WERI-Rb-1 (cell line): ENCODE measurements around the gene ATP12A.

Source experiments
- DNase-seq: peaks from one replicate; pipeline ENCODE4 v3.0.0-alpha.2; 2020
- H3K27ac ChIP-seq: fragments of 250-450 bp; sonication (Bioruptor Pico); 2 replicates; pipeline ENCODE4 v1.5.1; 2020; ENCODE audit warnings: mild to moderate bottlenecking, moderate library complexity
- H3K27me3 ChIP-seq: fragments of 250-450 bp; sonication (Bioruptor Pico); 2 replicates; pipeline ENCODE4 v1.5.1; 2021; ENCODE audit warnings: mild to moderate bottlenecking, low read depth, moderate library complexity; ENCODE audit not compliant: insufficient read depth, severe bottlenecking
- H3K36me3 ChIP-seq: fragments of 250-450 bp; sonication (Bioruptor Pico); 2 replicates; pipeline ENCODE4 v1.5.1; 2020; ENCODE audit warnings: mild to moderate bottlenecking, moderate library complexity
- H3K4me3 ChIP-seq: 2 replicates; pipeline ENCODE4 v1.5.1; 2011; ENCODE audit warnings: low read depth, mild to moderate bottlenecking, control low read depth, low read length
- H3K9me3 ChIP-seq: fragments of 250-450 bp; sonication (Bioruptor Pico); 2 replicates; pipeline ENCODE4 v1.5.1; 2021; ENCODE audit warnings: mild to moderate bottlenecking, moderate library complexity; ENCODE audit not compliant: severe bottlenecking
- CTCF ChIP-seq: IDR thresholded peaks from 2 replicates; pipeline ENCODE4 v1.5.1; 2011; ENCODE audit warnings: low read depth, mild to moderate bottlenecking, control low read depth, inconsistent platforms, low read length

The ATP12A gene

DNA sequence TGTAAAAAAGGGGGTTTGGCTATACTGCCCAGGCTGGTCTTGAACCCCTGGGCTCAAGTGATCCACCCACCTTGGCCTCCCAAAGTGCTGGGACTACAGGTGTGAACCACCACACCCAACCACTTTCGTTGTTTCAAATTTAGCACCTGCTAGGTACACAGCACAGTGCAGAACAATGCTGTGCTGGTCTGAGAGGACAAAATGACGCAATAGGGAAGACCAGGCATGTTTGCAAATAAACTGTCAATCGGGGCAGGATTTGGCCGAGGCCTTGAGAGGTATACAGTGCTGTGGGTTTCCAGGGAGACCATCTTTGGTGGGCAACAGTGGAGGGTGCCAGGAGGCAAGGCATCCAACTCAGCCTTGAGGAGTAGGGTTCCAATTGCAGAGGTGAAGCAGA is 37.0 kb downstream of the ATP12A start:
- H3K9me3 ChIP-seq, result no peaks in the 10 kb centered on the region
- no peak for DNase-seq
- TF ChIP-seq CTCF, result no peak
- H3K4me3 ChIP-seq, result no peak overlapping the region
- no peaks in the 10 kb centered on the region for H3K27me3 ChIP-seq
- no peak overlapping the region for H3K27ac ChIP-seq
- no peaks in the 10 kb centered on the region for H3K36me3 ChIP-seq

GRCh38 chr13:24718192-24718965 is 38.2 kb downstream of the ATP12A start:
- H3K27ac ChIP-seq, result no peak overlapping the region
- TF ChIP-seq CTCF, result no peak

DNA sequence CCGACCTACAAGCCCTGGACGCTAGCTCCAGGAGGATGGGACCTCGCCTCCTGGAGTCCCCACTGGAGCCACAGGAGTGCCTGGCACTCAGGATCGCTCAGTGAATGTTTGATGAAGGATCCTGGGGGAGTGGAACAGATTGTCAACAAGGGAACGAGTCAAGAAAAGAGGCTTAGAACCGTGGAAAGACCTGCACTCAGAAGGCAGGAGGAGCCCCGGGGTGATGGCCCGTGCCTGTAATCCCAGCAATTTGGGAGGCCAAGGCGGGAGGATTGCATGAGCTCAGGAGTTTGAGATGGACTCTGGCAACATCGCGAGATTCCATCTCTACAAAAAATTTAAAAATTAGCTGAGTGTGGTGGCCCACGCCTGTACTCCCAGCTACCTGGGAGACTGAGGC is 38.9 kb downstream of the ATP12A start:
- Histone ChIP-seq H3K9me3 (no peaks in the 10 kb centered on the region), H3K36me3 (no peaks in the 10 kb centered on the region), H3K27me3 (no peaks in the 10 kb centered on the region), H3K27ac (no peak overlapping the region), H3K4me3 (no peak overlapping the region)
- TF ChIP-seq CTCF, result no peak
- DNase-seq, result no peak

More at GRCh38 chr13:24718192-24718965, 38.2 kb downstream of the ATP12A start:
- no peak for DNase-seq
- Histone ChIP-seq H3K36me3 (no peaks in the 10 kb centered on the region), H3K9me3 (no peaks in the 10 kb centered on the region), H3K27me3 (no peaks in the 10 kb centered on the region), H3K4me3 (no peak overlapping the region)

GRCh38 chr13:24723206-24723605 is 43.0 kb downstream of the ATP12A start:
- Histone ChIP-seq H3K9me3 (no peaks in the 10 kb centered on the region), H3K4me3 (no peak overlapping the region), H3K27me3 (no peaks in the 10 kb centered on the region), H3K27ac (no peak overlapping the region), H3K36me3 (no peaks in the 10 kb centered on the region)
- DNase-seq, result no peak
- no peak for TF ChIP-seq CTCF

GRCh38 chr13:24724714-24725113 is 44.5 kb downstream of the ATP12A start:
- Histone ChIP-seq H3K27me3 (no peaks in the 10 kb centered on the region), H3K4me3 (no peak overlapping the region), H3K9me3 (no peaks in the 10 kb centered on the region), H3K27ac (no peak overlapping the region), H3K36me3 (no peaks in the 10 kb centered on the region)
- no peak for DNase-seq
- TF ChIP-seq CTCF, result no peak

- Histone ChIP-seq H3K27ac (no peak overlapping the region), H3K9me3 (no peaks in the 10 kb centered on the region), H3K27me3 (no peaks in the 10 kb centered on the region), H3K36me3 (no peaks in the 10 kb centered on the region), H3K4me3 (no peak overlapping the region)
- no peak for DNase-seq
- TF ChIP-seq CTCF, result no peak
These were observed 45.2 kb downstream of the ATP12A start for GRCh38 chr13:24725379-24725778.
